HEK293T (cell line): ENCODE data around the gene NFIA.

Experiments used
- ARNT ChIP-seq: fragments of 450-650 bp; IDR thresholded peaks from 2 replicates; pipeline ENCODE4 v1.6.1; 2017; ENCODE audit warnings: mild to moderate bottlenecking
- BHLHE40 ChIP-seq: fragments of 450-650 bp; IDR thresholded peaks from 2 replicates; pipeline ENCODE4 v1.6.1; 2016; ENCODE audit warnings: mild to moderate bottlenecking, moderate library complexity, borderline replicate concordance
- CTBP1 ChIP-seq: fragments of 450-650 bp; IDR thresholded peaks from 2 replicates; pipeline ENCODE4 v1.6.1; 2016; ENCODE audit warnings: borderline replicate concordance
- ELF4 ChIP-seq: fragments of 450-650 bp; IDR thresholded peaks from 2 replicates; pipeline ENCODE4 v1.6.1; 2017; ENCODE audit warnings: antibody characterized with exemption
- FOXA1 ChIP-seq: fragments of 450-650 bp; IDR thresholded peaks from 2 replicates; pipeline ENCODE4 v1.6.1; 2016; ENCODE audit warnings: mild to moderate bottlenecking
- FOXK2 ChIP-seq: fragments of 450-650 bp; IDR thresholded peaks from 2 replicates; pipeline ENCODE4 v1.6.1; 2016; ENCODE audit warnings: mild to moderate bottlenecking
- FOXM1 ChIP-seq: fragments of 450-650 bp; IDR thresholded peaks from 2 replicates; pipeline ENCODE4 v1.6.1; 2017; ENCODE audit warnings: mild to moderate bottlenecking, borderline replicate concordance
- L3MBTL2 ChIP-seq: fragments of 450-650 bp; conservative IDR thresholded peaks from 2 replicates; pipeline ENCODE4 v1.6.1; 2016; ENCODE audit warnings: mild to moderate bottlenecking
- LEF1 ChIP-seq: fragments of 450-650 bp; IDR thresholded peaks from 2 replicates; pipeline ENCODE4 v1.6.1; 2017; ENCODE audit warnings: mild to moderate bottlenecking, borderline replicate concordance
- NFRKB ChIP-seq: fragments of 450-650 bp; IDR thresholded peaks from 2 replicates; pipeline ENCODE4 v1.6.1; 2016; ENCODE audit warnings: mild to moderate bottlenecking, moderate library complexity
- SP1 ChIP-seq: fragments of 450-650 bp; IDR thresholded peaks from 2 replicates; pipeline ENCODE4 v1.6.1; 2017
- SUZ12 ChIP-seq: fragments of 450-650 bp; IDR thresholded peaks from 2 replicates; pipeline ENCODE4 v1.6.1; 2016; ENCODE audit warnings: mild to moderate bottlenecking
- TARDBP ChIP-seq: fragments of 450-650 bp; IDR thresholded peaks from 2 replicates; pipeline ENCODE4 v1.6.1; 2016
- TF ChIP-seq, protein P1 (sequence below): fragments of 450-650 bp; IDR thresholded peaks from 2 replicates; pipeline ENCODE4 v1.6.1; 2016

DNA sequence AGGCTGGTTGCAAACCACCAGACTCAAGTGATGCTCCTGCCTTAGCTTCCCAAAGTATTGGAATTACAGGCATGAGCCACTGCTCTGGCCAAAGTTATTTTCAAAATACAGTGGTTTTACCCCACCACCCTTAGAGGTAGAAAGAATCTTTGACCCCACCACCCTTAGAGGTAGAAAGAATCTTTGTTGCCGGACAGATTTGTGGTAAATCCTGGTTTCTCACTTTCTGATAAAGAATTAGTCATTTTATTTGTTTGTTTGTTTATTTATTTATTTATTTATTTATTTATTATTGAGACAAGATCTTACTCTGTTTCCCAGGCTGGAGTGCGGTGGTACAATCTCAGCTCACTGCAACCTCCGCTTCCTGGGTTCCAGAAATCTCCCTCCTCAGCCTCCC, 55.9 kb downstream of the NFIA start:
- TF ChIP-seq FOXA1 (no peak), BHLHE40 (no peak), TARDBP (no peak), NFRKB (no peak), FOXM1 (no peak), ELF4 (no peak), LEF1 (no peak), L3MBTL2 (no peak), FOXK2 (no peak), SUZ12 (no peak), SP1 (no peak), ARNT (no peak), CTBP1 (no peak)
- TF ChIP-seq, protein P1, sequence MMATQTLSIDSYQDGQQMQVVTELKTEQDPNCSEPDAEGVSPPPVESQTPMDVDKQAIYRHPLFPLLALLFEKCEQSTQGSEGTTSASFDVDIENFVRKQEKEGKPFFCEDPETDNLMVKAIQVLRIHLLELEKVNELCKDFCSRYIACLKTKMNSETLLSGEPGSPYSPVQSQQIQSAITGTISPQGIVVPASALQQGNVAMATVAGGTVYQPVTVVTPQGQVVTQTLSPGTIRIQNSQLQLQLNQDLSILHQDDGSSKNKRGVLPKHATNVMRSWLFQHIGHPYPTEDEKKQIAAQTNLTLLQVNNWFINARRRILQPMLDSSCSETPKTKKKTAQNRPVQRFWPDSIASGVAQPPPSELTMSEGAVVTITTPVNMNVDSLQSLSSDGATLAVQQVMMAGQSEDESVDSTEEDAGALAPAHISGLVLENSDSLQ = no peak
